ENCODE measurements around the gene NOTCH1.

The NOTCH1 gene

DNA sequence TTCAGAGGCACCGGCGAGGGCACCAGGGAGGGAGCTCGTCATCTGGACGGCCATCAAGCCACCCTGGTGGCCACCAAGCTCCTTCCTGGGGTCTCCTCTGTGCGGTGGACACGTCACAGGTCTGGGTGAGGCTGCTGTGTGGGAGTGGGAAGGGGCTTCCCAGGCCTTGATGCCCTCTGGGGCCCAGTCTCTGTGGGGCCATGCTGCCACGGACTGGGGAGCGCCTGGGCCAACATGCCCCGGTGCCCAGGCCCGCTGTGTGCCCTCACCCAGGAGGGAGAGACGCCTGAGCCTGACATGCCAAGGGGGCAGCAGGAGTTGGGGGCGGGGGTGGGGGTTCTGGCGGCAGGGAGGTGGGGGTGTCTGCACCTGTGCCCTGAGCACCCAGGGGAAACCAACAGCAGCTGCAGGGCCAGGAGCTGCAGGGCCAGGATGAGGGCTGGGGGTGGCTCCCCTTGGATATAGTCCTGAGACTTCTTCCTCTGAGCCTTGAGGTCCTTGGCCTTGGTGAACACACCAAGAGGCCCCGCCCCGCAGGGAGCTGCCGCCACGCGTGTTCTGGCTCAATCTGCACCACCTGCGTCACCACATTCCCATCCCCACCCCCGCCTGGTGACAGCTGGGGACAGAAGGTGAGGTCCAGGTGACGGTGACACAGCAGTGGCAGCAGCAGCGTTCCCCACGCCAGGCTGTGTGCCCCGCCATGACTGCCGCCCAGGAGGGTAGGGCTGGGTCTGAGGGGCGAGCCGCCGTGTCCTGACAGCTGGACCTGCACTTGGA lies 47.7 kb downstream of the NOTCH1 start:
- Mint-ChIP-seq H3K4me3 (no peak overlapping the region), H3K36me3 (peaks cover 31% of the 10 kb centered on the region), H3K9me3 (no peaks in the 10 kb centered on the region), H3K27ac (no peak overlapping the region), H3K4me1 (no peaks in the 10 kb centered on the region), H3K27me3 (no peaks in the 10 kb centered on the region)
- DNase-seq: no peak
- CTCF ChIA-PET: no interaction called here

DNA sequence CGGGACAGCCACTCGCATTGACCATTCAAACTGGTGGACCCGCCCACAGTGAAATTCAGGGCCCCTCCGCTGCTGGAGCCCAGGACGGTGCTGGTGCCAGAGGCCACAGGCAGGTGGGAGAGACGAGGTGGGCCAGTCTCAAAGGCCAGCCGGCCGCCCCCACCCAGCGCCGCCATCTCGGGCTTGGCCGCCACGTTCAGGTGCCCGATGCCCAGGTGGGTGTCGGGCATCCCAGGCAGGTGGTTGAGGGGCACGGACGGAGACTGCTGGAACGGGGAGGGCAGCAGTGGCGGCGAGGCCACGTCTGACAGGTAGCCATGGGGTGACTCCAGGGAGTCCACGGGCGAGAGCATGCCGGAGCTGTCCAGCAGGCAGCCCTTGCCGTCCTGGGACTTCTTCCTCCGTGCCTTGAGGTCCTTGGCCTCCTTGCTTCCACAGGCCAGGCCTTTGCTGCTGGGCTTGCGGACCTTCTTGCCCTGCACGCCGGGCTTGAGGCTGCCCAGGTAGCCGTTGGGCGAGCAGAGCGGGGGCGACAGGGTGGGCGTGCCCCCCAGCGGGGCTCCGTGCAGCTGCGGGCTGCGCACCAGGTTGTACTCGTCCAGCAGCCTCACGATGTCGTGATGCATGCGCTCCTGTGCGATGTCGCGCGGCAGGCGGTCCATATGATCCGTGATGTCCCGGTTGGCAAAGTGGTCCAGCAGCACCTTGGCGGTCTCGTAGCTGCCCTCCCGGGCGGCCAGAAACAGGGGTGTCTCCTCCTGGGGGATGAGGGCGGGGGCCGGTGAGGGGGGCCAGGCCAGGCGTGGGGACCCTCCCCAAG lies 48.8 kb downstream of the NOTCH1 start:
- H3K4me1 Mint-ChIP-seq: no peaks in the 10 kb centered on the region
- H3K27ac Mint-ChIP-seq: no peak overlapping the region
- peaks cover 27% of the 10 kb centered on the region for H3K36me3 Mint-ChIP-seq
- CTCF ChIA-PET: no interaction called here
- DNase-seq: no peak
- H3K9me3 Mint-ChIP-seq: peaks cover 2% of the 10 kb centered on the region
- no peaks in the 10 kb centered on the region for H3K27me3 Mint-ChIP-seq
- H3K4me3 Mint-ChIP-seq: no peak overlapping the region

DNA sequence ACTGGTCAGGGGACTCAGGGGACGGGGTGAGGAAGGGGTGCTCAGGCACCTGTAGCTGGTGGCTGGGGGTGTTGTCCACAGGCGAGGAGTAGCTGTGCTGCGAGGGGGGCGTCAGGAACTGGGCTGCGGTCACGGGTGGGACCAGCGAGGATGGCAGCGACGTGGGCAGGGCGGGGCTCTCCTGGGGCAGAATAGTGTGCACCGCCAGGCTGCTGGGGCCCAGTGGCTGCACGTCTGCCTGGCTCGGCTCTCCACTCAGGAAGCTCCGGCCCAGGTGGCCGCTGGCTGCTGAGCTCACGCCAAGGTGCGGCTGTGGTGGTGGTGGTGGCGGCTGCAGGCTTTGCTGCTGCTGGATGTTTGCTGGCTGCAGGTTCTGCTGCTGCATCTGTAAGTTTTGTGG lies 49.7 kb downstream of the NOTCH1 start:
- no peak for DNase-seq
- no peaks in the 10 kb centered on the region for H3K4me1 Mint-ChIP-seq
- CTCF ChIA-PET: interaction anchor here (1.3 kb wide), 1 partner anchor 10 kb away, joined by 4 read pairs; no protein-coding TSS in a partner anchor
- peak overlapping the region; percentile 75 for H3K27ac Mint-ChIP-seq
- peaks cover 2% of the 10 kb centered on the region for H3K9me3 Mint-ChIP-seq
- H3K4me3 Mint-ChIP-seq: no peak overlapping the region
- H3K27me3 Mint-ChIP-seq: no peaks in the 10 kb centered on the region
- H3K36me3 Mint-ChIP-seq: peaks cover 21% of the 10 kb centered on the region

DNA sequence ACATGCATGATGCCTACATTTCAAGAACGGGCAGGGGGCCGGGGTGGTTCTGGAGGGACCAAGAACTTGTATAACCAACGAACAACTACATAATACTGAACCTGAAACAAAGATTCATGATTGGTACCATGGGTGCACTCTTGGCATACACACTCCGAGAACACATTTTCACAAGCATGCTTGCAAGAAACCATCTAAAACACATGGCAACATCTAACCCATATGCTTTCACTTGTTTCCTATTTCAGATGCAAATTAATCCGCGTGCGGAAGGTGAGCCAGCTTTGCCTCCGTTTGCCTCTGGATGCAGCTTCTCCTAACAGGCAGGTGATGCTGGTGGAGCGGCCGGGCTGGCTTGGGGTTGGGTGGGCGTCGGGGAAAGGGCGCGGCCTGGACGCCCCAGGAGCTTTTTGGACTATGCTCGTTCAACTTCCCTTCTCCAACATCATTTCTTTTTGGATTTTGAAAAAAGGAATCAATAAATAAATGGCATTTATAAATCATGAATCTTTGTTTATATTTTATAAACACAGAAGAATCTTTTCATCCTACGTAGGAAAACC lies 50.5 kb downstream of the NOTCH1 start:
- H3K36me3 Mint-ChIP-seq: peaks cover 17% of the 10 kb centered on the region
- no peak overlapping the region for H3K4me3 Mint-ChIP-seq
- CTCF ChIA-PET: interaction anchor here (1.3 kb wide), 1 partner anchor 9 kb away, joined by 4 read pairs; no protein-coding TSS in a partner anchor
- DNase-seq: no peak
- H3K4me1 Mint-ChIP-seq: no peaks in the 10 kb centered on the region
- H3K27me3 Mint-ChIP-seq: no peaks in the 10 kb centered on the region
- H3K9me3 Mint-ChIP-seq: peaks cover 2% of the 10 kb centered on the region
- no peak overlapping the region for H3K27ac Mint-ChIP-seq

DNA sequence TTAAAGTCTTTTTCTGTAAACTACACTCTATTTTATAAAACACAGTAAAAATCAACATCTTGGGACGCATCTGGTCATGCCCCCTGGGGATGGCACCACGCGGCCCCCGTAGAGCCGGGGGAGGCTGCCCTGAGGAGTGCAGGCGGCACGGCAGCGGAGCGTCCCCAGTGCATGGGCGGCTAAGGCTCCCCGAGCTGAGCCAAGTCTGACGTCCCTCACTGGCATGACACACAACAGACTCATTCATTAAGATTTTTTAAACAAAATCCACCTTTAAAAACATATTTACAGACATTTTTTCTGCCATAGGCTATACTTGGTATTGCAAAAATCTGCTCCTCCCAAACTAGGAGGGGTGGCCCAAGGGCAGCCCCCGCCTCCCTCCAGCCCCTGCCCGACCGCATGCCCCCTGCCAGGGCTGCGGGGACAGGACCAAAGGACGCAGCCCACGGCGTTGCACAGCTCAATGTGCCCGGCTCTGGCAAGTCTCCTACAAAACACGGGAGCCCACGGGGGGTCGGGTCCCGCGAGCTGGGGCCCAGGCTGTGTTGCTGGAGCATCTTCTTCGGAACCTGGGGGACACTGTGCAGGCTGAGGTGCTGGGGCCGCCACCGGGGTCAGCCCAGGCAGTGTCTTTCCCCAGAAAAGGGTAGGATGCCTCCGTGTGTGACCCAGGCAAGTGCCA lies 51.2 kb downstream of the NOTCH1 start:
- CTCF ChIA-PET: no interaction called here
- DNase-seq: no peak
- no peak overlapping the region for H3K27ac Mint-ChIP-seq
- H3K36me3 Mint-ChIP-seq: peaks cover 14% of the 10 kb centered on the region
- peaks cover 2% of the 10 kb centered on the region for H3K9me3 Mint-ChIP-seq
- no peak overlapping the region for H3K4me3 Mint-ChIP-seq
- no peaks in the 10 kb centered on the region for H3K4me1 Mint-ChIP-seq
- peaks cover 2% of the 10 kb centered on the region for H3K27me3 Mint-ChIP-seq

DNA sequence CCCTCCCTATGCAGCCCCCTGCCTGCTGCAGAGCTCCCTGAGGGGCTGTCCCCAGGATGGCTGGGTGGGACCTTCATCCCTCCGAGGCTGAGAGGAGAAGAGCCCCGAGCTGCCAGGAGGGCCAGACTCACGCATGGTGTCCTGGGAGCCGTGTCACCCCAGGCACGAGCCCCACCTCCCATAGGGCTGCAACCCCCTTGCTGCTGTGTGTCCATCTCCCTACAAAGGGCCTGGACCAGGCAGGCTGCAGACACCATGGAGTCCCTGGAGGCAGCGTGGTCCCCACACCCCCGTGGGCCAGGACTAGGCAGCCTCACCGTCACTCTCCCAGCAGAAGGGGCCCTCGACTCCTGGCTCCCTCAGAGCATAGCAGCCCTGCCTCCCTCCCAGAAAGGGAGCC lies 51.8 kb downstream of the NOTCH1 start:
- peaks cover 11% of the 10 kb centered on the region for H3K36me3 Mint-ChIP-seq
- CTCF ChIA-PET: no interaction called here
- DNase-seq: no peak

DNA sequence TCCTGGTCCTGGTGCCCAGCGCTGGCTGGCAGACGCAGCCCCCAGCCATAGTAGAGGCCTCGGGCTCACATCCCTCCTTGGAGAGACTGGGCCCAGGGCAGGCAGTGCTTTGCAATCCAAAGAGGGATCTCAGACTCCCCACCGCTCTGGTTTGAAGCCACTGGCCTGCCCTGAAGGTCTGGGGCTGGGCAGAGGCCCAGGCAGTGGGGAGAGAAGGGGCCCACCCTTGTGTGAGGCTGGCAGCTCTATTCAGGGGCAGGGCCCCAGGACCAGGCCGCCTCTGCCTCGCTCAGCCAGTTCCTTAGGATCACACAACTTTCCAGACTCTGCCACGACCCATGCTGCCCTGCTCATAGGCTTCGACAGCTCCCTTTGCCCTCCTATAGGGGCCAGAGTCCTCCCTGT lies 52.3 kb downstream of the NOTCH1 start:
- CTCF ChIA-PET: no interaction called here
- H3K4me3 Mint-ChIP-seq: no peak overlapping the region
- H3K4me1 Mint-ChIP-seq: no peaks in the 10 kb centered on the region
- H3K27me3 Mint-ChIP-seq: peaks cover 3% of the 10 kb centered on the region
- peaks cover 2% of the 10 kb centered on the region for H3K9me3 Mint-ChIP-seq
- H3K36me3 Mint-ChIP-seq: peaks cover 6% of the 10 kb centered on the region
- H3K27ac Mint-ChIP-seq: no peak overlapping the region
- DNase-seq: no peak

More for the DNA sequence above, 51.8 kb downstream of the NOTCH1 start:
- Mint-ChIP-seq H3K27ac (no peak overlapping the region), H3K4me3 (no peak overlapping the region), H3K4me1 (no peaks in the 10 kb centered on the region), H3K9me3 (peaks cover 2% of the 10 kb centered on the region), H3K27me3 (peaks cover 3% of the 10 kb centered on the region)

DNA sequence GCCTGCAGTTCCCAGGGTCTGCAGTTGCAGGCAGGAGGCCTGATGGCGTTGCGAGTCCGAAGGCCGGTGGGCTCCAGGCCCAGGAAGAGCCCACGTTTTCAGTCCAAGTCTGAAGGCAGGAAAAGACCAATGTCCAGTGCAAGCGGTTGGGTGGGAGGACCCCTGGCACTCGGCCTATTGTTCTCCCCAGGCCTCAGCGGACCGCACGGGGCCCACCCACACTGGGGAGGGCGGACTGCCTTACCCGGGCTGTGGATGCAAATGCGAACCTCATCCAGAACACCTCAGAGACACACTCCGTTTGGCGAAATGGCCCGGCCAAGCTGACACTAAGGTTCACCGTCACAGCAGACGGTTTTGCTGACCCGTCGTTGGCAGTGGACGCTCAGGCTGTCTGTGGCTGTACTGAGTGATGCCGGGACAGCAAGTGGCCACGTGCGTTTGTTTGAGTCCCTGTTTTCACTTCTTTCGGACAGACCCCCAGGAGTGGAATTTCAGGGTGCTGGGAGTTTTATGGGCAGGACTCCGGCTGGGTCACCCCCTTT lies 52.8 kb downstream of the NOTCH1 start:
- no peak overlapping the region for H3K27ac Mint-ChIP-seq
- H3K27me3 Mint-ChIP-seq: peaks cover 4% of the 10 kb centered on the region
- H3K4me1 Mint-ChIP-seq: no peaks in the 10 kb centered on the region
- no peak for DNase-seq
- peaks cover 3% of the 10 kb centered on the region for H3K36me3 Mint-ChIP-seq
- CTCF ChIA-PET: no interaction called here
- H3K4me3 Mint-ChIP-seq: no peak overlapping the region
- H3K9me3 Mint-ChIP-seq: peaks cover 2% of the 10 kb centered on the region

DNA sequence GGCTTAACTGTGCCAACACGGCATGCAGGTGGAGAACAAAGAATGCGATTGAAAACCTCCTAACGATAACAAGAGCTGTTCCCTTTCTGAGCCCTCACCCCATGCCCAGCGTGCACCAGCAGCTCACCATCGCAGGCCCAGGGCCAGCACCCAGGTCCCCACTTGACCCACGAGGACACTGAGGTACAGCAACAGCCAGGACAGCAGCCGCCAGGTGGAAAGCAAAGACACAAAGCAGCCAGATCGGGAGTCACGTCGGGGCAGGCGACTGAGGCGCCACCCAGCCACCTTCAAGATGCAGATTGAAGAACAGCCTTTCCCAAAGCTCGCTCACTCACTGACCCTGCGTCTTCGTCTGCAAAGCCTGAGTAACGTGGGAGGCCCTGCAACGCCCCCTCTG lies 56.1 kb downstream of the NOTCH1 start:
- Mint-ChIP-seq H3K9me3 (peaks cover 2% of the 10 kb centered on the region), H3K36me3 (no peaks in the 10 kb centered on the region), H3K4me3 (no peak overlapping the region), H3K27ac (peak overlapping the region; percentile 37), H3K27me3 (peaks cover 27% of the 10 kb centered on the region), H3K4me1 (peaks cover 5% of the 10 kb centered on the region)
- CTCF ChIA-PET: interaction anchor here (2.0 to 7.6 kb wide), 3 partner anchors 49 to 142 kb away, joined by 12 to 166 read pairs (median 61); no protein-coding TSS in a partner anchor
- no peak for DNase-seq

DNA sequence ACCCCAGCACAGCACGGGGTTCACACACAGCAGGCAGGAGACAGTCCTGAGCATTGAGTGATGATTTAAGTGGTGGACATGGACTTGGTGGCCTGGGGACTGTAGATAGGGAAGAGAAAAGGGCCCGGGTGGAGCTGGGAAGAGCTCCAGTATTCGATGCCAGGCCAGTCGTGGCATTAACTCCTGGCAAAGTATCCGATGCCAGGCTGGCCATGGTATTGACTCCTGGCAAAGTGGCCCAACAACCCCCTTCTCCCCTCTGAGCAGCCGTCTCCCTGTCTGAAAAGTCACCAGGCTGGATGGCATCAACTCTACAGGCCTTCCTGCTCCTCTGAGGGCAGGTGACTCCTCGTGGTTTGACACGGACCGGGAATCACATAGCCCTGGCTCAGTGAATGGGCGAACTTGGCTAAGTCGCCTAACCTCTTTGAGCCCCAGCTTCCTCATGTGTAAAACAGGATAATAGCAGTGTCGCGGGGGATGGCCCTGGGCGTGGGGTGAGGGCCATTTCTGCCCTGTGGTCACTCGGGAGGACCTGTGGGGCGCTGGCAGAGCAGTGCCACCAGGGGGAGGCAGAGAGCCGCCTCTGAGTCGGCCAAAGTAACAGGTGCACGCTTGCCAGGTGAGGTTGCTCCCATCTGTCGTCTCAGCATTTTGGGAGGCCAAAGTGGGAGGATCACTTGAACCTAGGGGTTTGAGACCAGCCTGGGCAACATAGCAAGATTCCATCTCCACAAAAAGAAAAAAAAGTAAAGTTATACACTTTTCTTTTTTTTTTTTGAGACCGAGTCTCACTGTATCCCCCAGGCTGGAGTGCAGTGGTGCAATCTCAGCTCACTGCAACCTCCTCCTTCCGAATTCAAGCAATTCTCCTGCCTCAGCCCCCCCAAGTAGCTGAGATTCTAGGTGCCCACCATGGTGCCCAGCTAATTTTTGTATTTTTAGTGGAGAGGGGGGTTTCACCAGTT lies 57.3 kb downstream of the NOTCH1 start:
- H3K9me3 Mint-ChIP-seq: peaks cover 2% of the 10 kb centered on the region
- DNase-seq: peak; percentile 84
- no peaks in the 10 kb centered on the region for H3K36me3 Mint-ChIP-seq
- no peak overlapping the region for H3K27ac Mint-ChIP-seq
- H3K27me3 Mint-ChIP-seq: peaks cover 27% of the 10 kb centered on the region
- CTCF ChIA-PET: interaction anchor here (0.6 to 7.6 kb wide), 11 partner anchors 45 to 288 kb away, joined by 3 to 166 read pairs (median 3); no protein-coding TSS in a partner anchor
- peaks cover 7% of the 10 kb centered on the region for H3K4me1 Mint-ChIP-seq
- H3K4me3 Mint-ChIP-seq: no peak overlapping the region

DNA sequence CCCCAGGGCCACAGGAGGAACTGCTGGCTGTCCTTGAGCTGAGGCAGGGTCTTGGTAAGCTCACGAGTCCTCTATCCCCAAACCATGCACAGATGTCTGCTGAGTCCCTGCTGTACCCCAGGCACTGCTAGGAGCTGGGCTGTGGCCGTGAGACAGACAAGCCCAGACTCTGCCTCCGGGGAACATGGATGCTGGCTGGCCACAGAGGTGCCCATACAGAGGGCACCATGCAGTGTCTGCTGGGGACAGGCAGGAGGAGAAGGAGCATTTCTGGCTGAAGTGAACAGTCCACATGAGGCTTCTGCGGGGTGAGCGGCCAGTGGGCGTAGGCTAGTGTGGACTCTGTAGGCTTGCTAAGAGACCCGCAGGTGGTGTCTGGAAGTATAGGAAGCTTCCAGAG lies 58.2 kb downstream of the NOTCH1 start:
- CTCF ChIA-PET: interaction anchor here (0.6 to 7.6 kb wide), 12 partner anchors 46 to 231 kb away, joined by 3 to 166 read pairs (median 3); no protein-coding TSS in a partner anchor
- no peak overlapping the region for H3K4me3 Mint-ChIP-seq
- H3K27ac Mint-ChIP-seq: no peak overlapping the region
- DNase-seq: no peak
- peaks cover 2% of the 10 kb centered on the region for H3K9me3 Mint-ChIP-seq
- peaks cover 7% of the 10 kb centered on the region for H3K4me1 Mint-ChIP-seq
- H3K27me3 Mint-ChIP-seq: peaks cover 27% of the 10 kb centered on the region
- H3K36me3 Mint-ChIP-seq: peaks cover 2% of the 10 kb centered on the region

DNA sequence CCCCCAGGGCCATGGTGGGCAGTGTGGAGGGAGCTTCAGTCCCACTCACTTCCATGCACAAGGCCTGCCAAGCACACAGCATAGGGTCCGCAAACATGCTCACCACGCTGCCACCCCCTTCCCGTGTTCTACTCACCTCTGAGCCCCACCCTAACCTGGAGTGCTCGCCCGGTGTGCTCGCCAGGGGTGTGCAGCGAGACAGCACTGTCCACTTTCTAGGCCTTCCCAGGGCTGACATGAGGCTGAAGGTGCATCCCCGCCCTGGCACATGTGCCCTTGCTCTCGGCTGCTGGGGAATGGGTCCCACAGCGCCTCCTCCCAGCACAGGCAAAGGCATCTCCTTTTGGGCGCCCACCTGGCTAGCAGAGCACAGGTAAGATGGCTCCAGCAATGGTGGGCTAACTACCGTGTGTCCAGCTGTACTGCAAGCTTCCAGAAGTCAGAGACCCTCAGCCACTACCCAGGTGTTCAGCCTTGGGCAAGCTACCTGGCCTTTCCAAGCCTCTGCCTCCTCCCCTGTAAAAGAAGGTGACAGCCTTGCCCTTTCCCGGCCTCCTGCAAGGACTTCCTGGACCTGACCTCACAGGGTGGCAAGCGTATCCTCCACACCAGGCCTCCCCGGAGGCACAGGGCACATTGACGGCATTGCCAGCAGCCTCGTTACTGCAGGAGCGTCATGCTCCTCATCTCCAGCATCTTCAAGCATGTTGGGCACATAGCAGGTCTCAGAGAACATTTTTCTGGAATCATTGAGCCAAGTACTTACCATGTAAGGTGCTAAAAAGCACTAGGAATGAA lies 58.8 kb downstream of the NOTCH1 start:
- H3K9me3 Mint-ChIP-seq: no peaks in the 10 kb centered on the region
- no peak overlapping the region for H3K27ac Mint-ChIP-seq
- H3K4me1 Mint-ChIP-seq: peaks cover 11% of the 10 kb centered on the region
- H3K4me3 Mint-ChIP-seq: no peak overlapping the region
- CTCF ChIA-PET: interaction anchor here (0.6 to 7.6 kb wide), 11 partner anchors 9 to 181 kb away, joined by 3 to 166 read pairs (median 4); no protein-coding TSS in a partner anchor
- DNase-seq: no peak
- peaks cover 27% of the 10 kb centered on the region for H3K27me3 Mint-ChIP-seq
- H3K36me3 Mint-ChIP-seq: peaks cover 5% of the 10 kb centered on the region
